Epidermal melanocyte (primary cell): ENCODE data around the gene ZSCAN32.

Experiments used
- DNase-seq: peaks from one replicate; pipeline ENCODE4 v3.0.0; 2011; ENCODE audit warnings: low spot score; ENCODE audit not compliant: insufficient read length

Gene ZSCAN32

GRCh38 chr16:3400779-3401688 lies at the start of gene ZSCAN32, which contains the start of gene ZNF174:
ZSCAN32 (minus strand) TSS chr16:3401004; CDS start chr16:3397557, 3,447 bp downstream.
ZNF174 (plus strand) TSS chr16:3401215; CDS start chr16:3402005, 790 bp downstream.
- DNase-seq, result peak; percentile 99

DNA sequence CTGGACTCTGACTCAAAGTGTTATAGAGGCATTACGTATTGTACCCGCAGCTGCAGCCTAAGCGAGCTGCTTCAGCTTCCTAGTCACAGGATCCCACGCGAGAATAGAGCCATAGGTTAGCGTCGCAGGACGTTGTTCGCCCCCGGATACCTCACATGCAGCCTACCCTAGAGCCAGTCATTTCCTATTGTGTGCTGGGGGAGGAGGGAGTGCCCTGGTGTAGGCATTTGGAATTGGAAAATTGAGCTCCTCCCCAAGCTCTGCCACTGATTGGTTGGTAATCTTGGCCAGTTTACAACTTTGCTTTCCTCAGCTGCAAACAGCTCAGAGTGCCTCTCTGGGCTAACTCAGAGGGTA lies 43.2 kb upstream of the ZSCAN32 start:
- DNase-seq, result no peak

GRCh38 chr16:3443108-3444031 lies 42.6 kb upstream of the ZSCAN32 start, which contains the start of the genes NAA60 and ZNF597:
NAA60 (plus strand) TSS chr16:3443680; CDS start chr16:3476228, 32,548 bp downstream.
ZNF597 (minus strand) TSS chr16:3443504; CDS start chr16:3443153, 351 bp downstream.
- DNase-seq, result peak; percentile 66

DNA sequence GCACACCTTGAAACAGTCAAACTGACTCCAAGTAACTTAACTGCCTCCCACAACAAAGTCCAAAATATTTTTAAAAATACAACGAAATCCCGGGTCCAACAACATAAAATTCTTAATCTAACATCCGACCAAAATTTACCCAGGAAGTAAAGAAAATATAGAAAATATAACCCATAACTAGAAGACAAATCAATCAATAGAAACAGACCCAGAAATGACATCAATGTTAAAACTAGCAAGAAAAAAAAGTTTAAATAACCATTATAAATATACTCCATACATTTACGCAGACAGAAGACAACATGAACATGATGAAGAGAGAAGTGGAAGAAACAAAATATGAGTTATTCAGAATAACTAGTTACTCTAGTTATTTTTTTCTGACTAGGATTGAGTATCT lies 38.8 kb upstream of the ZSCAN32 start:
- no peak for DNase-seq

DNA sequence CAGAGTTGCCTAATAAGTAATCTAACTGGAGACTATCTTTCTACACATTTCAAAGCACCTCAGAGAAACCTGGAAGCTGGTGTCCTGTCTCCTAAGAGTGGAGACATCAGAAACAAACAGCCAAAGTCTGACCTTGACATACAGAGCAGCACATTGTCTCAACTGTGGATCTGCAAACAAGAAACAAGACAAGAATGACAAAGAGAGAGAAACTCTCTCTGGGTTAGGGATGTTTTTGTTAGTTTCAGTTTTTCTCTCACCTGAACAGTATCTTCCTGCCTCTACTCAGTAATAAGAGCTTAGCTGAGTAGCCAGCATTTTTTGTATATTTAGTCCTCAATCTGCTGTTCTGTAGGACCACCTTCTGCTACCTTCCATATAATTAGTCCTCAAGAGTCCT lies 33.6 kb upstream of the ZSCAN32 start:
- DNase-seq, result no peak

DNA sequence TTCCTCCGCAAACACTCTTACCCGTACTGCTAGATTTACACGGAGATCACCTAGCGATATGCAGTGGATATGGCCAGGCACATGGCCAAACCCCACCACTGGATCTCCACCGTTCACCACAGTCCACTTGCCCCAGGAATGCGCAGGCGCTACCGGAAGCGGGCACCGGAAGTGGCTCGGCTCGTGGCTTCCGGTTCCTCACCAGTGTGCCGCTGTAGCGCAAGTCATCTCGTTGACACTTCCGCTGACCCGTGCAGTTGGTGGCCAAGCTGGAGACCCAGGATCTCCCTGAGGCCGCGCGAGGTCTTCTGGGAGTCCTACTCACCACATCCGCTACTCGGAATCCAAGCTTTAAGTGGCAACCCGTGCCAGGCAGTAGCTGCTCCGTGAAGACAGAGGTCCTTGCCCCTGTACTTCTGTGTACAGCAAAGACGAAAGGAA lies 31.0 kb upstream of the ZSCAN32 start:
- DNase-seq, result no peak

DNA sequence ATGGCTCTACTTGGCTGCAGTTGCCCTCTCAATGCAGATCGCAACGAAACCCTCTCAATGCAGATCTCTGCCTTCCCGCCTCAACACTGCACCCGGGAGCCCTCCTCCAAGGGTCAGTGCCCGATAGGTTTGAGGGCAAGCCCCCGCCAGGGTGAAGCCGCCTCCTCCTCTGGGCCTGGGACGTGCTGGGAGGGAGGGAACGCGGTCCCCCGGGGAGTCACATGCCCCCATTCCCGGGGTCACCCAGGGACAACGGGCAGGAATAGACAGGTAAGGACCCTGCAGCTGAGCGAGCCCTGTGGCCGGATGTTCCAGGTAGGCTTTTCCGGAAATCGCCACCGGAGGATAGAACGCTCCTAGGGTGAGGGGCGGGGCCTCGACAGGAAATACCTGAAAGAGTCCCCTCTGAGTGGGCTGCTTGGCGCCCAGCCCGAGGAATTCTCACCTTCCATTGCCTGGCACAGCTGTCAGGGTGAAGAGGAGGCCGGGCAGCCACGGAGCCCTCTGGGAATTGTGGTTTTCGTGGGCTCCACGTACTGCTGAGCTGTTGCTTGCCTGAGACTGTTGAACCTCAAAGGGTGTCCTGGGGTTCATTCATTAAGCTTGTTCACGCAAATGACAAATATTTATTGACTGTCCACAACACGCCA lies 13.1 kb upstream of the ZSCAN32 start:
- DNase-seq, result no peak

DNA sequence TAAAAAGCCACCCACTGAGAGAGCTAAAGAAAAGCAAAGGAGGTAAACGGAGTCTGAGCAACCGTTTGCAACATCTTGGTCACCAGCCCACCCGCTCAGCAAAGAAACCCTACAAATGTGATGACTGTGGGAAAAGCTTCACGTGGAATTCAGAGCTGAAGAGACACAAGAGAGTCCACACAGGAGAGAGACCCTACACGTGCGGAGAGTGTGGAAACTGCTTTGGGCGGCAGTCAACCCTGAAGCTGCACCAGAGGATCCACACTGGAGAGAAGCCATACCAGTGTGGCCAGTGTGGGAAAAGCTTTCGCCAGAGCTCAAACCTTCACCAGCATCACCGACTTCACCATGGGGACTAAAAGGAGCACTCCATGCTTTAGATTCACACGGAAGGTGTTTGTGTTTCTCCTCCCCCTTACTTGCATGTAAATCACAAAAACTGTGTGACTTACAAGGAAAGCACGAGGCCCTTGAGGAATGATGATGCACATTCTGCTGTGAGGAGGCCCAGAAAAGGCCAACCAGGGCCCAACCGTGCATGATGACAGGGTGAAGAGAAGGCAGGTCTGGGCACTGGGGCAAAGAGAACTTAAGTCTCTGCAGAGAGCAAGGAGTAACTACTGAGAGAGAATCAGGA lies 7.9 kb upstream of the ZSCAN32 start:
- DNase-seq, result no peak

- DNase-seq, result no peak
These were observed 1.1 kb upstream of the ZSCAN32 start for GRCh38 chr16:3401719-3402397.

DNA sequence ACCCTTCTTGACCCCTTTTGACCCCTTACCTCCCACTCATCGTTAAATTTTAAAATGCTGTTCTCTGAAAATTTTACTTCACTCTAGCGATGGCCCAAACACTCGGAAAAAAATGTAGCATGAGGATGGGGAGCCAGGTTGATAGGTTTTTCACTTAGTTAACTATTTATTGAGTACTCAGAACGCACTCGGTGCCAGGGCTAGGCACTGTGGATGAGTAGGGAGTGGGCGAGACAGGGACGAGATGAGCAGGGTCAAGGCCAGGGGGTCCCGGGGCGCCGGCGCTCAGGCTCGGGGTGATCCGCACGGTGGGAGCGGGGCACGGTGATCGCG lies 392 bp downstream of the ZSCAN32 start:
- no peak for DNase-seq

DNA sequence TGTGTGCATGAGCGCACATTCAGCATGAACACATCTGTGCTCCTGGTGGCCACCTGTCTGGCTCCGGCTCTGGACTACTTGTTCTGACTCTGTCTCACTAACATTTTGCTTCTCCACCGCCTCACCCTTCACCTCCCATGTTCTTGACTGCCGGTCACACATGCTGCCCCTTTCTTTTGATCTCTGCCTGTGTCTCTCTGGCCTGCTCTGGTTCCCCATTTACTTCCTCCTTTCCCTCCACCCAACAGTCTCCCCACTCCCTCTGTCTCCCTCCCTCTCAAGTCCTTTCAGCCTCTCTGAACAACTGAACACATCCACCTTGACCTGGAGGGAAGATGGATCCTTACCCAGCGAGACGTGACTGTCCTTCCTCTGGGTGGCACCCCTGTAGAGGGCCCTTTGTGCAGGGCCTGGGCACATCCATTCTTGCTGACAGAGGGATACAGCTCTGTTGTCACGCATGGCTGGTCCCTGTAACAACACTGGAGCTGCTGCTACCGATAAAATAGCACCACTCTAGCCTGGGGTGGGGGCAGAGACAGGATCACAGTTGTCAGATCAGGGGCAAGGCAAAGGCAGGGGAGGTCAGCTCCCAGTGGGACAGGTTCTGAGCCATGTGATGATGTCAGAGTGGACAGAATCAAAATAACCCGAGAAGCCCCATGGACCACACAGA lies 11.0 kb downstream of the ZSCAN32 start:
- DNase-seq, result no peak

DNA sequence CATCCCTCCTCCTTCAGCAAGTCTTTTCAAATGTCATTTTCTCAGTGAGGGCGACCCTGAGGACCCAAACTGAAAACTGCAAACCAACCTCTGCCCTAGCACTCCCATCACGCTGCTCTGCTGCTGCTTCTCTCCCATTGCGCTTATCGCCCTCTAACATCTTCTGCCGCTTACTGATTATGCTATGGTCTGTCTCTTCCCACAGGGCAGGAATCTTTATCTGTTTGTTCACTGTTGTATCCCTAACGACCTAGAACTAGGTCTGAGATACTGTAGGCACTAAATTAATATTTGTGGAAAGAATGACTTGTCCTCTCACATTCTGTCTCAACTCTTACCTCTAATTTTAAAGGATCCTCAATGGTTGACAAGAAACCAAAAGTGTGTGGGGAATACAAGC lies 12.5 kb downstream of the ZSCAN32 start:
- no peak for DNase-seq

DNA sequence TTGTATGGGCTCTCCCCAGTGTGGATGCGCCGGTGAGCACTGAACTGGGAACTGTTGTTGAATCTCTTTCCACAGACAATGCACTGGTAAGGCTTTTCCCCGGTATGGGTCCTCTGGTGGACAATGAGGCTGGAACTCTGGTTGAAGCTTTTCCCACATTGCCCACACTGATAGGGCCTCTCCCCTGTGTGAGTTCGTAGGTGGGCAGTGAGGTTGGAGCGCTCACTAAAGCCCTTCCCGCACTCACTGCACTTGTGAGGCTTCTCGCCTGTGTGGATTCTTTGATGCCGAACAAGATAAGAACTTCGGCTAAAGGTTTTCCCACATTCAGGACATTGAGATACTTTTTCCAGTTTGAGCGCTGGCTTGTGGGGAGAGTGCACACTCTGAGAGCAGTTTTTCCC lies 17.8 kb downstream of the ZSCAN32 start:
- no peak for DNase-seq

DNA sequence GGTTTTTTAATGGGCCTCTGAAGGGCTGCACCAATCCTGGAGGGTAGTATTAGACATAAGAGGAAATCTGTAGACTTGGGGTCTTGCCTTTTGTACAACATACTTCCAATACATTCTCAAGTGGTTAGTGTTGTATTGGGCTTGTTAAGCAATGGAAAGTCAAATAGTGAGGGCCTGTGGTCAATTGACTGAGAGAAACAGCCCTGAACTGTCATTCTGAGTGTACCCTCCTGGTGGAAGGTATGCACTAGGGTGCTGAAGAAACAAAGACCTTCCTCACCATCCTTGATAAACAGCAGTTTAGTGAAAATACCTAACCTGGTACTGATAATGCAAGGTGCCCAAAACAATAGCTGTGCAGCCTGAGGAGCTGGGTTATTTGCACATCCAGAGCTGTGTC lies 22.9 kb downstream of the ZSCAN32 start:
- DNase-seq, result no peak

GRCh38 chr16:3375680-3376079 lies 25.1 kb downstream of the ZSCAN32 start:
- DNase-seq, result no peak

DNA sequence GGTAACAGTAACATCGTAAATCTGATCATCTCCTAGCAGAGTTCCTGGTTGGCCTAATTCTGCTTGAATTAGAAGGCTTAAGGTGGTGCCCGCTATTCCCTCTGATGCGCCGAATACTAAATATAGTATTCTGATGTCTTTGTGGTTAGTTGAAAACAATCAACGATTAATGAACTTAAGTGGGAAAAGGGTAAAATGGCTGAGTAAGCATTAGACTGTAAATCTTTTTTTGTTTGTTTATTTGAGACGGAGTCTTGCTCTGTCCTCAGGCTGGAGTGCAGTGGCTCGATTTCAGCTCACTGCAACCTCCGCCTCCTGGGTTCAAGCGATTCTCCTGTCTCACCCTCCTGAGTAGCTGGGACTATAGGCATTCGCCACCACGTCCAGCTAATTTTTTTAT lies 31.7 kb downstream of the ZSCAN32 start:
- DNase-seq, result no peak

GRCh38 chr16:3364774-3365427 lies 35.9 kb downstream of the ZSCAN32 start:
- peak; percentile 85 for DNase-seq

GRCh38 chr16:3363793-3364192 lies 37.0 kb downstream of the ZSCAN32 start:
- no peak for DNase-seq

- no peak for DNase-seq
These were observed 37.9 kb downstream of the ZSCAN32 start for GRCh38 chr16:3362931-3363330.
